Glutamatergic neuron (in vitro differentiated cells): ENCODE measurements around the gene CCDC141. TPM values are rescaled to one million over a fixed set of nuclear protein-coding genes. Genes with fewer than 3 reads are reported as not detected.
A peak's percentile ranks its signal among the peaks of the same experiment; 100 is the strongest.

Experiments
- DNase-seq: peaks from one replicate; pipeline ENCODE4 v3.0.0; 2022
- H3K27ac Mint-ChIP-seq: one replicate; pipeline ENCODE4 v1.8.0; 2020; ENCODE audit warnings: mild to moderate bottlenecking, mixed read lengths, inconsistent platforms; ENCODE audit not compliant: unreplicated experiment
- H3K27me3 Mint-ChIP-seq: one replicate; pipeline ENCODE4 v1.8.0; 2020; ENCODE audit warnings: mild to moderate bottlenecking, moderate library complexity, mixed read lengths, inconsistent platforms; ENCODE audit not compliant: unreplicated experiment
- H3K36me3 Mint-ChIP-seq: one replicate; pipeline ENCODE4 v1.8.0; 2020; ENCODE audit warnings: mild to moderate bottlenecking, mixed read lengths, inconsistent platforms; ENCODE audit not compliant: unreplicated experiment
- H3K4me1 Mint-ChIP-seq: one replicate; pipeline ENCODE4 v1.8.0; 2020; ENCODE audit warnings: mild to moderate bottlenecking, low read depth, mixed read lengths, inconsistent platforms; ENCODE audit not compliant: unreplicated experiment
- H3K4me3 Mint-ChIP-seq: one replicate; pipeline ENCODE4 v1.8.0; 2020; ENCODE audit warnings: mild to moderate bottlenecking, mixed read lengths, inconsistent platforms; ENCODE audit not compliant: unreplicated experiment
- H3K9me3 Mint-ChIP-seq: one replicate; pipeline ENCODE4 v1.8.0; 2020; ENCODE audit warnings: mild to moderate bottlenecking, moderate library complexity, mixed read lengths, inconsistent platforms; ENCODE audit not compliant: unreplicated experiment
- CTCF ChIP-seq: fragments of 200-600 bp; sonication (generic); IDR thresholded peaks from one replicate; pipeline ENCODE4 v1.5.0; 2021; ENCODE audit not compliant: partially characterized antibody, unreplicated experiment
- total RNA-seq: library from RNA; stranded (reverse); fragmentation: NEBNext Ultra II Directional; extraction: Animal tissue kit (Norgen Biotek cat#: 25700); gene quantifications from one replicate; pipeline ENCODE4 v1.2.1, GENCODE V29; 2021; ENCODE audit not compliant: unreplicated experiment

Gene CCDC141
- total RNA-seq, 1 donor from 2014 or later: 0.51 TPM

GRCh38 chr2:178915423-178916173 lies 134.3 kb downstream of the CCDC141 start:
- Mint-ChIP-seq H3K9me3 (no peaks in the 10 kb centered on the region), H3K4me1 (peaks cover 13% of the 10 kb centered on the region), H3K27me3 (peaks cover 4% of the 10 kb centered on the region), H3K27ac (peak overlapping the region; percentile 31), H3K36me3 (no peaks in the 10 kb centered on the region), H3K4me3 (no peak overlapping the region)
- TF ChIP-seq CTCF: no peak
- DNase-seq: peak; percentile 19

- peak; percentile 85 for DNase-seq
- peaks cover 21% of the 10 kb centered on the region for H3K4me1 Mint-ChIP-seq
- peaks cover 4% of the 10 kb centered on the region for H3K27me3 Mint-ChIP-seq
- H3K27ac Mint-ChIP-seq: no peak overlapping the region
- TF ChIP-seq CTCF: peak; percentile 74
- H3K4me3 Mint-ChIP-seq: no peak overlapping the region
- H3K9me3 Mint-ChIP-seq: no peaks in the 10 kb centered on the region
- H3K36me3 Mint-ChIP-seq: no peaks in the 10 kb centered on the region
Observed at GRCh38 chr2:178914259-178914849, 135.6 kb downstream of the CCDC141 start.

GRCh38 chr2:178913049-178913441 lies 136.9 kb downstream of the CCDC141 start:
- Mint-ChIP-seq H3K9me3 (no peaks in the 10 kb centered on the region), H3K36me3 (no peaks in the 10 kb centered on the region), H3K4me3 (no peak overlapping the region), H3K4me1 (peaks cover 27% of the 10 kb centered on the region), H3K27ac (no peak overlapping the region), H3K27me3 (peaks cover 4% of the 10 kb centered on the region)
- TF ChIP-seq CTCF: no peak
- no peak for DNase-seq

- no peak for DNase-seq
- Mint-ChIP-seq H3K27me3 (peaks cover 2% of the 10 kb centered on the region), H3K9me3 (no peaks in the 10 kb centered on the region), H3K36me3 (no peaks in the 10 kb centered on the region), H3K4me3 (no peak overlapping the region), H3K27ac (no peak overlapping the region), H3K4me1 (peaks cover 27% of the 10 kb centered on the region)
- no peak for TF ChIP-seq CTCF
Observed at GRCh38 chr2:178912416-178913048, 137.4 kb downstream of the CCDC141 start.

- Mint-ChIP-seq H3K9me3 (no peaks in the 10 kb centered on the region), H3K4me3 (no peak overlapping the region), H3K36me3 (no peaks in the 10 kb centered on the region), H3K4me1 (peaks cover 27% of the 10 kb centered on the region), H3K27ac (no peak overlapping the region), H3K27me3 (peaks cover 2% of the 10 kb centered on the region)
- DNase-seq: no peak
- TF ChIP-seq CTCF: no peak
Observed at GRCh38 chr2:178911039-178911438, 138.9 kb downstream of the CCDC141 start.
